Activated CD4-positive, alpha-beta T cell treated with anti-CD3 and anti-CD28 coated beads, Interleukin-2, Interleukin-6, amounts not matched to agents 100 ng/mL and 50 ng/mL, durations not matched to agents 16 hours and 8 hours (primary cell): ENCODE data around the gene SSBP3.
A peak's percentile ranks its signal among the peaks of the same experiment; 100 is the strongest.

Experiments used
- DNase-seq: peaks from one replicate; pipeline ENCODE4 v3.0.0-alpha.2; 2020

The SSBP3 gene

DNA sequence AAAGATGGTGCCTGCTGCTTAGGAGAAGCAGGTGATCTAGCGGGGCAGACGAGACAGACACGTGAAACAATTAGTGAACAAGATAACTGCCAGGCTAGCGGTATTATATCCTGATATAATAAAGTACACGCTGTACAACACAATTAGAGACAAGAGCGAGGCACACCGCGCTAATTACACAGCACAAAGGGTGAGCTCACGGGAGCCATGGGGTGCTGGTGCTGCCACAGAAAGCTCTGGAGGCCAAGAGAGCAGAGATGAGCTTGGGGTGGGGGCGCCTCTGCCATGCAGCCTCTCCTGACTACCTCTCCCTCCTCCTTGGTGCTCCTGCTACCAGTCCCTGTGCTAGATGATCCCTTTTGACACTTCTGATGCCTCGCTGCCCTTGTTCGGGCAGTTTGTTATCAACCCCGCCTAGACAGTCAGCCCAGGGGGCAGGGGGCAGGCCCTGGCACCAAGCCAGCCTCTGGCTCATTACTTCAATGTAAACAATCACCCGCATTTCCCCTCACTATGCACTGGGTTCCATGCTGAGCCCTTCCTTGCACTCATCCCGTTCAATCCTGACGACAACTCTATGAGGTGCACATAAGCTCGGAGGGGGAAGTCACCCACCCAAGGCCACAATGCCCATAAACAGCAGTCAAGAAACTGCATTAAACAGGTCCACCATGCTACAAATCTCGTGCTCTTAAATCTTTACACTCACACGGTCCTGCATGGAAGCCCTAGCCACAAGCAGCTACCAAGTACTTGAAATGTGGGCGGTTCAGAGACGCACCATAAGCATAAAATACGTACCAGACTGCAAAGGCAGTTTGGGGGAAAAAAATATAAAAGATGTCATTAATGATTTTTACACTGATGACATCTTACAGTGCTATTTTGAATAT lies 103.0 kb downstream of the SSBP3 start:
- no peak for DNase-seq

DNA sequence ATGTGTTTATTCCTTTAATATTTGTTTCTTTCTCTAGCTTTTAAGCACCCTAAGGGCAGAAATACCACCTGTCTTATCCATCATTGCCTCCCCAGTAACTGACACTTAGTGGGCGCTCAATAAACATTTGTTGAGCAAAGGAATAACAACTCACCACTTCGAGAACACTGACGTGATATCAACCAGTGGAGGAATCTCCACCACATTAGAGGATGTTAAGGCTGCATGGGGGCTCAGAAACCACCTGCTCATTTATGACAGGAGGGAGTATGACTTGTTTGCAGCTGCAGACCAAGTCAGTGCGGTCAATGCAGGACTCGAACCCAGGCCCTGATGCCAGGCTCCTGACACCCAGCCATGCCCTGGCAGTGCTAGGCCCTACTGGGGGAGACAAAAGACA lies 103.6 kb downstream of the SSBP3 start:
- DNase-seq, result no peak

DNA sequence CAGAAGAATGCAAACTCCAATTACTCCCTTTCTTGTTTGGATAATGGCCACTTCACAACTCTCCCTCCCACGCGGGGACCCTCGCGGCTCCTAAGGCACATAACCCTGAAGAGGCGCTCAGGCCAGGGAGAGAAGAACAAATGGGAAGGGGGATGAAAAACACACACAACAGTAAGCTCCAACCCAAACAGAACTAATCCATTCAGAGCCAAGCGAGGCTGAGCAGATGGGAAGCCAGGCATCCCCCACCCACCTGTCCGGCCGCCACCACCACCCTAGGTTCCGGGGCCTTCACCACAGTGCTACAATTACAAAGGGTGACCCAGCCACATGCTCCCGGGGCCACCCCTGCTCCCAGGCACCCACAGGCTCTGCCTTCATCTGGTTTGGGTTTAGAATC lies 104.7 kb downstream of the SSBP3 start:
- no peak for DNase-seq

DNA sequence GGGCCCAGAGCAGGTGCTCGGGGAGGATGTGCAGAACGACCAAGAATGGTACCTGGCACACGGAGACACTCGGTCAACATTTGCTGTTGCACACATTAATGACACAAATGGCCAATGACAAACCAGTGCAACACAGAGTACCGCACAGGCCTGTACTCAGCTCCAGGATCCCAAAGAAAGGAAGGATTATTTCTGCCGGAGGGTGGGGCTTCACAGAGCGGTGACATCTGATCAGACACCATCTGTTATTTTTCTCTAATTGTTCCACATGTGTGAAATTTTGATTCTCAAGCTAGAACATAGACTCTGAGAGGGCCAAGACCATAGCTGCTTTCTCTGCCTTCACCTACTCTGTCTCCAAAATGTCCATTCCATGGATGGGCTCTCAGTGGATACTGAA lies 105.8 kb downstream of the SSBP3 start:
- DNase-seq, result no peak

DNA sequence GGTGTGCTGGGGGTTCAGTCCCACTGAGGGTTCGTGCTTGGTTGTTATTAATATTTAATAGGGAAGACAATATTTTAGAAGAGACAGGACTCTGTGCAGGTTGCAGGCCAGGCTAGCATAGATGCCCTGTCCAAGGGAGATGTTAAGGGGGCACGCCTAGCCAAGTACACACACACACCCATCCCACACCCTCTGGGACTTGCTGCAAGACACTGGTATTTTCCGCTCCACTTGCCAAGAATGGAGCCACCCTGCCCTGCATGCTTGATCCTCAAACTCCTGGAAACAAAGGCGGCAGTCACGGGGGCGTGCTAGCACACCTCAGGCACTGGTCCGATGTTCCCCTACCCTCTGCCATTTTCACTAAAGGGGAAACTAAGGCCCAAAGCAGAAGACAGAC lies 107.2 kb downstream of the SSBP3 start:
- DNase-seq, result no peak

DNA sequence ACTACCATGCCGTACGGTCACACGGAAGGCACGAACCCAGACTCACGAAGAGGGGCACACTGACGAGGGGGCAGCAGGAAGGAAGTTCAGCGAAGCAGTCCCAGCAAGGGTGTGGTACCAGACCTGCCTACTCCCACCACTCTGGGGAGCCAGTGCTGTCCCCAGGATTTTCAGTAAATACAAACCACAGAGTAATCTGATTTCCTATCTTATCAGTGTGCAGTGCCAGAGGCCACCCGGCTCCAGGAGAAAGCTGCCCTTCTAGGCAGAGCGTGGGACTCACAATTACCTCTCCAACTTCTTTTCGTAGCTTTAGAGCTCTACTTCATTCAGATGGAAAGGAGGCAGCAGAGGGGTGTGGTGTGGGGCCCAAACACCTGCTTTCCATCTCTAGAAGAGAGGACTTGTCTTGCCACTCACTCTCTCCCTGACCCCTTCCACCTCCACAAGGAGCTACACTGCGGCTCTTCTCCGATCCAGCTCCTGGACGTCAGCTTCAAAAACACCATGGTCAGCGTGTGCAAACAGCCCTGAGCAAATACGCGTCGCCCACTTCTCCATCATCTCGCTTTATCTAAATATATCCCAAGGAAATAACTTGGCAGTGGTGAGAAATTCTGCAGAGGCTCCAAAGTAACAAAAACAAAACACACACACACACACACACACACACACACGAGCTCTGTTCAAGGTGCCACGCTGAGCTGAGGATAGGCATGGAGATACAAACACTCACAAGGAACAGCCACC lies 107.7 kb downstream of the SSBP3 start:
- DNase-seq, result no peak

DNA sequence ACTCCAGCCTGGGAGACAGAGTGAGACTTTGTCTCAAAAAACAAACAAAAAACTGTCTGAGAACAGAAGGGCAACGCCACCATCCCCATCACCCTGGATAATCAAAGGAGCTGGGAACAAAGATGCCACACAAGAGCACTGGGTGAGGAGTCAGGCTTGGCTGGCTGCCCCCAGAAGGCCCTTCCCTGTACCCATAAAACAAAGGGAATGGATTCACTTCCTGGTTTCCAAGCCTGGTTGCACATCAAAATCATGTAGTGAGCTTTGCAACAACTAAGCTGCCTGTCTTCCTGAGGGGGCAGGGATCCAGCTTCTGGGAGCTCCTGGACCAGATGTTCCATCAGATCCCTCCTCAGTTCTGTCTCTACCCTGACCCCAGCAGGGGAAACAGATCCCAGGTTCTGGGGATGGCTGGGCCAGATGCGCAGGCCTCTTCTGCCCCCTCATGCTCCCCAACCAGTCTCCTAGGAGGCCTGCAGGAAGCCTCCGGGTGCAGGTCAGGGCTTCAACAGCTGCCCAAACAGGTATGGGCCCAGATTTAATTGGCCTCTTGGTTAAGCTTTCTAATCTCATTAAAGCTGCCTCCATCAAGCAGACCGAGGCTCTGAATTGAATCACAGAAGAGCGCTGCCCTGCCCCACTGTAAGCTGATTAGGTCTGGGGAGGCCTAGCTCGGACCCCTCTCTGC lies 108.5 kb downstream of the SSBP3 start:
- no peak for DNase-seq

DNA sequence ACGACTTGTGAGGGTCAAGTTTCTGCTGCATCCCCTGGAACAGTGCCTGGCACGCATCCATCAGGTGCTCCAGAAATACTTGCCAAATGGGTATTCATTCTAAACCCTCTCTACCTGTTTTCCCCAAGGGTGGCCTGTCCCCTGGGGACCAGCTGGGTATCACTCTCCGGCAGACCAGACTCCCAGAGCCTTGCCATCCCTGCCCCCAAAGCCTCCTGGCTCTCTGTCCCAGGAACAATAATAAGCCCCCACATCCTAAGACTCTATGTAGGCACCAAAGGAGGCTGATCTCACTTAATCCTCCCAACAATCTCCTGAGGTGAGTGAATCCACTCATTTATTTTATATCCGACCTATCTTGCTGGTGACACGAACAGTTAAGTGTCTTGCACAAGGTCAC lies 109.5 kb downstream of the SSBP3 start:
- DNase-seq, result no peak

DNA sequence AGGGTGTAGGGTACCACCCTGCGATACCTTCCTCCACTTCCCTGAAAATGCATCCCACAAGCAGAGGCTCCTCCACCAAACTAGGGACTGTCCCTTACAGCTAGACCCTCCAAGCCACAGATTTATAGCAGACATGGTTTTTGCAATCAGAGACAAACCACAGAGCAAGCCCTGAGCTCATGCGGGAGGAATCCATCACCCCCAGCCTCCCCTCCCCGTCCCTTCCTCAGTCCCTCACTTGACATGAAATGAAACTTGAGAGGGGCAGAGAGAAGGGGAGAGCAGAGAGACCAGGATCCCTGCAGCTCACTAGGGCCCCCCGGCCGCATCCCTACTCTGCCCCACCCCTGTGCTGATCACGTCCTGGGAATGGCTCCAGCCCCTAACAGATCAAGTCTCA lies 111.3 kb downstream of the SSBP3 start:
- DNase-seq, result no peak

DNA sequence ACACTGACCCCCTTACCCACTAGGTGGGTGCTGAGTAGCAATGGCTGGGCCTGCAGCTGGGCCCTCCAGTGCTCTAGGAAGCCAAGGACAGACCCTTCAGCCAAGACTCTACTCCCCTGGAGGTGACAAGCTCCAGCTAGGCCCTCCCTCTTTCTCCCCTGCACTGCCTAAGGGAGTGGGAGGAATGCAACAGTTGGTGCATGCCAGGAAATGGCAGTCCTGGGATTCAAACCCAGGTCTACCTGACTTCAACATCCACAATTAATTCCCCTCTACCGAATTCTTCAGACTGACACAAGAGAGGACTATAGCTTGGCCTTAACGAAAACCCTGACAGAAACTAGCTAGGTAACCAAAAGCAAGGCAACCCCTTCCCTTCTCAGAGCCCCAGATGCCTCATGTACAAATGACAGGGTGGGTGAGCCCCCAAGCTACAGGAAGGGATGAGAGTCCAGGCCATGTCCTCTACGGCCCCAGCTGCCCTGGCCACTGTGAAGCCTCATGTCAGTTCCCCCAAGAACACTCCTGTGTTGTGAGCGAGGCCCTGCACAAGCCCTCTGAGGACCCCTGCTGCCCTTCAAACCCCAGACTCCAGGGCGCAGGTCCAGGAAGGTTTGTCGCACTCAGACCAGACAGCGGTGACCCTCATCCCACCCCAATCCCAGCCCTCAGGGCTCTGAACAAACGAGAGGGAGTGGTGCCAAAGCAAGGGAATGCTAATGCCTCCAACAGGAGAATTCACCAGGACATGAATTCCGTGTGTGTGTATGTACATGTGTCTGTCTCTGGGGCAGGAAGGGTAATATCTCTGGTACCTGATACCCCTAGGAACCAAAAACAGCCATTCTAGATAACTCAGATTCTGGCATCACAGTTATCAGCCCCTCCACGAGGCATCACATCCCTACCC lies 113.9 kb downstream of the SSBP3 start:
- no peak for DNase-seq

DNA sequence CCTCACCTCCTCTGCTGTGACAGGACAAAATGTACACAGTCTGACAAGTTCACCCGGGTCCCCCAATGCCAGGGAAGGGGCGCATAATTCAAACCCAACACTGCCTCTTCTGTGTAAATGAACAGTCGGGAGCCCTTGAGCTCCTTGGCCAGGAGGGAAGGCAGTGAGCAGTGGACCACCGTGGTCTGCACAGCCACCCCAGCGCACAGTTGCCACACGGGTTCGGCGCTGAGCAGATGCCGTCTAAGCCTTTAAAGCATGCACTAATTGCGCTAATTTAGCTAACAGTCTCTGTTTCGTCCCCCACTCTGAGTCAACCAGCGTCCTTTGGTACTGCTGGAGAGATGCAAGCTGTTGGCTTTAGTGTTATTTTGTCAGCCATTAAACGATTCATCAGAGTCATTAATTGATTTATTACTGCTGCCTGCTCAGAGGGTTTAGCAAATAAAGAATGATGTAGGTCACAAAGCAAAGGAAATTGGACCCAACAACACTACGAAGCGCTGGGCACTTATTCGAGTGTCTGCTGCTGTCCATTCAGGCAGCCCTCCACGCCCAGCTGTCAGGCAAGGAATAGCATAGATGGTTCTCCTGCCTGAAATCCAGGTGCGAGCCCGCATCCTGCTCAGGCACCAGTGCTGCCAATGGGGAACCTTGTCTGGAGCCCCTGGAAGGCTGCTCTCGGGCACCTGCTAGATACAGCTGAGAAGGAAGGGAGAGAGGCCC lies 114.8 kb downstream of the SSBP3 start:
- no peak for DNase-seq

DNA sequence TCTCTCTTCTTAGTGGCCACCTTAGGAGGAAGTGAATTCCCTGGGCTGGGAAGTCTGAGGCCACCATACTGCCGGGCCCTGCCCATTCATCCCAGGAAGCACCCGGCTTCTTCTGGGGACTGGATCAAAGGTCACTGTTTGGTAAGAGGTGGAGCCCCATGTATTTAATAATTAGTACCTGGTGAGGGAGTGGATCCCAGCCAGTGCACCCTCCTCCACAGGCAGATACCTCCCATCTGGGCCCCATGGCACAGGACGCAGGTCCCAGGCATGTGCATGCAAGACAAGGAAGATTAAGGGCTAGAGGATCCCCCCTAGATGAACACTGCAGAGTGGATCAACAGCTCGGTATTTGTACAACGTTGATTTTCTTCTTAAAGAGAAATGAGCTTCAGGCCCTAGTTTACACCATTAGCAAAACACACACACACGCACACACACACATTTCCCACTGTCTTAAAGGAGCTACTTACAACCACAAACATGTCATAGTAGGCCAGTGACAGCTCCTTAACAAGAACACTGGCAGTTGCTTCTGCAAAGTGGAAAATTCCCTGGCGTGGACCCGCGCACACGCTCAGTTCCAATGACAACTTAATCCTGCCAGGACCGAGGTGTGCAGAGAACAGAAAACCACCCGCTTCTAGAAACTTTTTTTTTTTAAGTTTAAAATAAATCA lies 115.5 kb downstream of the SSBP3 start:
- no peak for DNase-seq

DNA sequence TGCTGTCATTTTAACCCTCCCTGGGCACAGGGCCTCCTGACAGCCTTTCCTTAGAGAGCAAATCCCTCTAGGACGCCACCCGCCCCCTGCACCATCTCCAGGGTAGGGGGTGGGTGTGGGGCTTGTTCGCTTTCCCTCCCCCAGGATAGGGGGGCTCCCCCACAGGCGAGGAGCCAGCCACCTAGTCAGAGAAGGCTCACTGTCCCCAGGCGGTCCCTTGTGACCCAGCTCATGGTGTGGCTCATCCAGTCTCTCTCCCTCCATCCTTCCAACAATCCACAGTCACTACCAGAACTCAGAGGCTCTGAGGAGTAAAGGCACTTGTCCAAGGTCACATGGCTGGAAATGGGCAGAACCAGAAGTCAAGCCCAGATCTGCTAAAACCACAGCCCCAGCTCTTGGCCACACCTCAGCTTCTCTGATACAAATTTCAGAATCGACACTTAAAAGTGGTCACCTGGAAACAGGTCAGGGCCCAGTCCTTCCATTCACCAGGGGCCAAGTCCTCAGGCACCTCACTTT lies 116.4 kb downstream of the SSBP3 start:
- DNase-seq, result no peak

DNA sequence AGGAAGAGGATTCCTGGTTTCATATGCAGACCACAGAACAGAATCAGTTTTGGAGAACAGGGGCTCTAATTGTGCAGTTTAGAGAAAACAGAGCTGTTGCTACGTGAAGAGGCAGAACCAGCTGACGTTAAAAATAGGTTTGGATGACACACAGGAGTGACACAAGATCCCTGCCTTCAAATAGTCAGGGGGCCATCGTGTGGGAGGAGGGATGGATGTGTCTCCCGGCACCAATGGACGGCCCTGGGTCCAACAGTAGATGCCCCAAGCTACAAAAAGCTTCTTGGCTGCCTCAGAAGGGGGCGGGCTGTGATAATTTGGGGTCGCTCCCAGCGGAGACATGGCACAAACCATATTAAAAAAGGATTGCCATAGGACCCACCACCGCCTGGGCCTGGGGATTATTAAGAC lies 118.4 kb downstream of the SSBP3 start:
- DNase-seq, result no peak

DNA sequence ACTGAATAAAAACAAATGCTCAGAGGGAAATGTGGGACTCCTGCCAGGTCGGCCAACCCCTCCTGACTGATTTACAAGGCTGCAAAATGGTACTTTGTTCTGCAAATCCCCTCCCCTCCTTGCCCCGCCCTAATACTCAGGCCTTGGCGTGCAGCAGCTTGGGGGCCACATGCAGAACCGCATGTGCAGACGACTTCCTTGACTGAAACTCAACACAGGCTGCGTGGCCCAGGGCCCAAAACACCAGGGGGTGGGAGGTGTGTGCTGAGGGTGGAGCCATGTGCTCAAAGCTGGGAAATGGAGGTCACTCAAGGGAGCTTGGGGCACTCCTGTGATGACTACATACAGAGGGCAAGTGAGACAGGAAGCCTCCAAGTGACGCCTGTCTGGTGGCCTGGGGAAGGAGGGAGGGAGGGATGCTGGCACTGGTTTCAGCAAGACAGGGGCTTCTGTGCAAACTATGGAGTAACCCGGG lies 119.0 kb downstream of the SSBP3 start:
- peak; percentile 74 for DNase-seq

DNA sequence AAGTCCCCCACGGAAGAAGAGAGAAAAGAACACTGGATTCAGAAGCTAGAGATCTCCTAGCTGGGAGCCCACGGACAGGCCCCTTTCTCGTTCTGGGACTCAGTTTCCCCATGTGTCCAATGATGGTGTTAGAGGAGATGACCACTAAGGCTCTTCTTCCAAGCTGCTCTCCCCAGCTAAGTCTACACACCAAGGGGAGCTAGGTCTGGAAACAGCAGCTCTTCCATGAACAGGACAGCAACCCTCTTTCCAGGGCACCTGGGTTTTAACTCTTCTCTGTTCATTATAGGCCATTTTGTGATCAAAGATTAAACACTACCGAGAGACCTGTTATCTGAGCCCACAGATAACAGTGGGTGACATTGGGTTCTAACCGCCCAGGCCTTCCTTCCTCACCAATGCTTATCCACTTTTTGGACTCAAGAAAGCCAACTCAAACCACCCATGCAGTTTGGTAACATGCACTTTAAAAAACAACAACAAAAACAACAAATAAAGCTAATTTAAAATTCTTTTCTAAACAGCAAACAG lies 120.3 kb downstream of the SSBP3 start:
- no peak for DNase-seq

DNA sequence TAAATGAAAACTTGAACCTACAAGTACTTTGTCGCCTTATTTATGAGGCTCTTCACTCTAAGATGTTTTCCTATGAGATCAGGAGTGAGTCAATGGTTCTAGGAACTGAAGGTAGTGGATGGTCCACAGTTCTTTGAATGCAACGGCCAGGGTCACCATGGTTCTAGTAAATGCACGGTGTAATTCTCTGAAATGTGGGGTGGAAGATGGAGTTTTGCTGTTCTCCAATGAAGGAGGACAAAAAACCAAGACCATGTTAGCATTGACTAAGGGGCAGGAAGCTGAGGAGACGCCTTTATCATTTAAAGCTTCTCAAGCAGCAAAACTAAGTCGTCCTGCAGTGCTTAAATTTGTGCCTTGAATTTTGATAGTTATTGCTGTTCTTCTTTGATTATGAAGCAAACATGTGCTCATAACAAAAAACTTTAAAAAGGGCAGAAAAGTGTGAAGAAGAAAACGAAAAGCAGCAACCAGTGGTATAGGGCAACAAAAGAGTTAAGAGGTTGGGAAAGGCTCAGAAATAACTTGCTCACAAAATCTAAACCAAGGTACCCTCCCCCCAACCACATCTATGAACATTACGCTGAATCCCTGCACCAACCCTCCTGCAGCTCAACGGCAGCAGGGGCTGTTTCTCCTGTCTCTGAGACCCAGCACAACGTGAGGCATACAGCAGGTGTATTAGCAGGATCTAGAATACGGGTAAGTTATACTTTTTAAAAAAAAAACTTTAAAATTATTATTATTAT lies 121.2 kb downstream of the SSBP3 start:
- DNase-seq, result peak; percentile 42

DNA sequence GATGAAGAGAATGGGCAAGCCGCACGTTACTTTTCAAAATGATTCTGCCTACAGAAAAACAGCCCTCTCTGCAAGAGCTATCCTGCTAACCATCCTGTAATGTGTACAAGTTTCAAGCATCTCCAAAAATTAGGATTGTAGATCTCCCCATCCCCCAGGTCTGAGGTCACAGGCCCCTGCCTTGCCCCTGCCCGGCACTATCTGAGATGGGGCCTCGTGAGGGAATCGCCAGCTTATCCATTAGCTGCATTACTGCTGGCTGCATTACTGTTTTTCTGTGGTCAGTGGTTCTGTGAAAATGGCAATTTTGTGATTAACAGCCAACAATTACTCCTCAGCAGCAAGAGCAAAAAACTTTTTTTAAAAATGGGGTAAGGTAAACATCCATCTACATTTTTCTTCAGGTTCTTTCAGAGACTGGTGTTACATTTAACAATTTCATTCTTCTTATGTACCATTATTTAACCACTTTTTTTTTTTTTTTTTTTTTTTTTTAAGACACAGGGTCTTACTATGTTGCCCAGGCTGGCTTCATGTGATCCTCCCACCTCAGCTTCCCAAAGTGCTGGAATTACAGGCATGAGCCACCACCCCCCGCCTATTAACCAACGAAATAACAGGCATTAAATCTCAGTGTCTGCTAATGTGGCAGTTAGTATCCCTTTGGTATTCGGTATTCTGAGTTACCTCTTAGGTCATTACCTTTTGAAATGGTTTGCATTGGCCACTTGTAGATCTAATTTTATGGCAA lies 122.4 kb downstream of the SSBP3 start:
- no peak for DNase-seq
